Uterus (tissue), 2 donors: ENCODE data around the gene TDRD10.

Experiments
- POLR2A ChIP-seq, 2 donors: fragments of 450-650 bp; IDR thresholded peaks; one replicate each; pipeline ENCODE4 v1.6.1; 2016; ENCODE audit warnings: antibody characterized with exemption in 2 of 2, mild to moderate bottlenecking in 1 of 2, moderate library complexity in 1 of 2
- TF ChIP-seq, protein P1 (sequence below), 4 experiments: fragments of 200-600 bp in 2 of 4; fragments of 450-650 bp in 2 of 4; sonication (generic) in 2 of 4; IDR thresholded peaks; one replicate each; pipeline ENCODE4 v1.5.1; 2016 to 2019; ENCODE audit warnings: antibody characterized with exemption in 4 of 4, mild to moderate bottlenecking in 2 of 4, moderate library complexity in 1 of 4

GRCh38 chr1:154575951-154576566 is 74.0 kb downstream of the TDRD10 start:
- TF ChIP-seq, protein P1, sequence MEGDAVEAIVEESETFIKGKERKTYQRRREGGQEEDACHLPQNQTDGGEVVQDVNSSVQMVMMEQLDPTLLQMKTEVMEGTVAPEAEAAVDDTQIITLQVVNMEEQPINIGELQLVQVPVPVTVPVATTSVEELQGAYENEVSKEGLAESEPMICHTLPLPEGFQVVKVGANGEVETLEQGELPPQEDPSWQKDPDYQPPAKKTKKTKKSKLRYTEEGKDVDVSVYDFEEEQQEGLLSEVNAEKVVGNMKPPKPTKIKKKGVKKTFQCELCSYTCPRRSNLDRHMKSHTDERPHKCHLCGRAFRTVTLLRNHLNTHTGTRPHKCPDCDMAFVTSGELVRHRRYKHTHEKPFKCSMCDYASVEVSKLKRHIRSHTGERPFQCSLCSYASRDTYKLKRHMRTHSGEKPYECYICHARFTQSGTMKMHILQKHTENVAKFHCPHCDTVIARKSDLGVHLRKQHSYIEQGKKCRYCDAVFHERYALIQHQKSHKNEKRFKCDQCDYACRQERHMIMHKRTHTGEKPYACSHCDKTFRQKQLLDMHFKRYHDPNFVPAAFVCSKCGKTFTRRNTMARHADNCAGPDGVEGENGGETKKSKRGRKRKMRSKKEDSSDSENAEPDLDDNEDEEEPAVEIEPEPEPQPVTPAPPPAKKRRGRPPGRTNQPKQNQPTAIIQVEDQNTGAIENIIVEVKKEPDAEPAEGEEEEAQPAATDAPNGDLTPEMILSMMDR (IDR thresholded peaks at IDR 0.05) = no peak
- TF ChIP-seq POLR2A (IDR thresholded peaks at IDR 0.05) = no peak
